Panc1 (cell line): ENCODE measurements around the gene FSIP2. TPM values are rescaled to one million over a fixed set of nuclear protein-coding genes. Genes with fewer than 3 reads are reported as not detected.

Experiments used
- ATAC-seq: fragments of 200-7000 bp; cut with Tn5 transposase; 2 replicates; pipeline ENCODE4 v1.9.1; 2020; ENCODE audit warnings: mild to moderate bottlenecking, moderate library complexity
- Bru-seq: library from RNA; stranded (reverse); fragments of 400-500 nt; gene quantifications from one replicate; lab custom pipeline; 2021; lab: Mats Ljungman, UMichigan
- BruChase-seq, 2 experiments: library from RNA; stranded (reverse); fragments of 400-500 nt; gene quantifications; one replicate each; lab custom pipeline; 2021; lab: Mats Ljungman, UMichigan
- BruUV-seq: library from RNA; stranded (reverse); fragments of 400-500 nt; replicated peaks from 2 replicates; lab custom pipeline; 2021; lab: Mats Ljungman, UMichigan
- CTCF ChIA-PET: fragments of 300-600 bp; sonication (Branson Sonifier 250); formaldehyde crosslinking; loops from one replicate; lab custom pipeline; 2022; ENCODE audit warnings: antibody characterized with exemption; lab: Charles Lee
- POLR2A ChIA-PET: fragments of 300-600 bp; sonication (Branson Sonifier 250); formaldehyde crosslinking; loops from one replicate; lab custom pipeline; 2022; ENCODE audit warnings: antibody characterized with exemption; lab: Charles Lee
- DNase-seq: peaks from one replicate; pipeline ENCODE4 v3.0.0-alpha.2; 2010; ENCODE audit warnings: low read depth, low spot score
- H3K27ac ChIP-seq: 2 replicates; pipeline ENCODE4 v1.5.1; 2011; ENCODE audit warnings: mild to moderate bottlenecking, low read length, inconsistent platforms
- H3K27me3 ChIP-seq: fragments of 200-500 bp; sonication (Bioruptor generic); 2 replicates; pipeline ENCODE4 v1.6.0; 2014; ENCODE audit warnings: low read length, inconsistent platforms; ENCODE audit not compliant: control insufficient read depth, insufficient read depth
- H3K36me3 ChIP-seq: fragments of 200-500 bp; sonication (Bioruptor generic); 2 replicates; pipeline ENCODE4 v1.5.1; 2014; ENCODE audit warnings: inconsistent platforms, mild to moderate bottlenecking, low read length, moderate library complexity; ENCODE audit not compliant: control insufficient read depth, insufficient read depth
- H3K4me1 ChIP-seq: 2 replicates; pipeline ENCODE4 v1.5.1; 2011; ENCODE audit warnings: inconsistent platforms, mild to moderate bottlenecking, low read length, moderate library complexity; ENCODE audit not compliant: control insufficient read depth, insufficient read depth
- H3K4me3 ChIP-seq, 2 experiments: 2 replicates each; pipeline ENCODE4 v1.5.1; 2011 to 2012; ENCODE audit warnings: low read depth in 2 of 2, low read length in 2 of 2, mild to moderate bottlenecking in 2 of 2, inconsistent platforms in 1 of 2, moderate library complexity in 1 of 2
- H3K9me3 ChIP-seq: fragments of 200-500 bp; sonication (Bioruptor generic); 2 replicates; pipeline ENCODE4 v1.5.1; 2014; ENCODE audit warnings: low read depth, mild to moderate bottlenecking, inconsistent platforms, low read length, moderate library complexity; ENCODE audit not compliant: control insufficient read depth, insufficient read depth
- POLR2AphosphoS5 ChIP-seq: IDR thresholded peaks from 2 replicates; pipeline ENCODE4 v1.6.1; 2012; ENCODE audit warnings: mild to moderate bottlenecking, low read depth, low read length, moderate library complexity
- SIN3A ChIP-seq: IDR thresholded peaks from 2 replicates; pipeline ENCODE4 v1.6.1; 2012; ENCODE audit warnings: low read depth, mild to moderate bottlenecking, low read length, moderate library complexity, borderline replicate concordance; ENCODE audit not compliant: insufficient read depth
- TCF7L2 ChIP-seq: IDR thresholded peaks from 2 replicates; pipeline ENCODE4 v1.6.1; 2011; ENCODE audit warnings: mild to moderate bottlenecking, low read depth, low read length, inconsistent platforms
- in situ Hi-C: cut with HindIII; loops from 2 replicates; pipeline ENCODE4 v1.10.0; 2016; ENCODE audit warnings: low sequenced_read_pairs, low pct_unique_long_range_greater_than_20kb
- intact Hi-C: fragments of 100-400 bp; cut with micrococcal nuclease; formaldehyde crosslinking; loops from one replicate; pipeline ENCODE4 v1.10.0; 2022; ENCODE audit not compliant: unreplicated experiment
- long read RNA-seq: library from polyadenylated mRNA; unstranded; transcript quantifications from one replicate; pipeline ENCODE4 v2.0.0, GENCODE V29; 2021; ENCODE audit not compliant: unreplicated experiment
- polyA plus RNA-seq: library from polyadenylated mRNA; unstranded; fragments of >200 nt; gene quantifications from one replicate; pipeline ENCODE4 v1.2.1, GENCODE V29; 2012; ENCODE audit warnings: missing spikeins; ENCODE audit not compliant: insufficient read length
- total RNA-seq: library from RNA; stranded (reverse); gene quantifications from one replicate; pipeline ENCODE4 v1.2.1, GENCODE V29; 2021; ENCODE audit not compliant: unreplicated experiment
- TF ChIP-seq, protein P1 (sequence below): fragments of 450-650 bp; IDR thresholded peaks from 2 replicates; pipeline ENCODE4 v1.5.1; 2017; ENCODE audit warnings: mild to moderate bottlenecking
- TF ChIP-seq, protein P2 (sequence below), 2 experiments: IDR thresholded peaks; 2 replicates each; pipeline ENCODE4 v1.6.1; 2011 to 2012; ENCODE audit warnings: low read depth in 2 of 2, control low read depth in 1 of 2, low read length in 1 of 2, mild to moderate bottlenecking in 1 of 2, moderate library complexity in 1 of 2; ENCODE audit not compliant: insufficient read depth in 1 of 2

Gene FSIP2, protein sequence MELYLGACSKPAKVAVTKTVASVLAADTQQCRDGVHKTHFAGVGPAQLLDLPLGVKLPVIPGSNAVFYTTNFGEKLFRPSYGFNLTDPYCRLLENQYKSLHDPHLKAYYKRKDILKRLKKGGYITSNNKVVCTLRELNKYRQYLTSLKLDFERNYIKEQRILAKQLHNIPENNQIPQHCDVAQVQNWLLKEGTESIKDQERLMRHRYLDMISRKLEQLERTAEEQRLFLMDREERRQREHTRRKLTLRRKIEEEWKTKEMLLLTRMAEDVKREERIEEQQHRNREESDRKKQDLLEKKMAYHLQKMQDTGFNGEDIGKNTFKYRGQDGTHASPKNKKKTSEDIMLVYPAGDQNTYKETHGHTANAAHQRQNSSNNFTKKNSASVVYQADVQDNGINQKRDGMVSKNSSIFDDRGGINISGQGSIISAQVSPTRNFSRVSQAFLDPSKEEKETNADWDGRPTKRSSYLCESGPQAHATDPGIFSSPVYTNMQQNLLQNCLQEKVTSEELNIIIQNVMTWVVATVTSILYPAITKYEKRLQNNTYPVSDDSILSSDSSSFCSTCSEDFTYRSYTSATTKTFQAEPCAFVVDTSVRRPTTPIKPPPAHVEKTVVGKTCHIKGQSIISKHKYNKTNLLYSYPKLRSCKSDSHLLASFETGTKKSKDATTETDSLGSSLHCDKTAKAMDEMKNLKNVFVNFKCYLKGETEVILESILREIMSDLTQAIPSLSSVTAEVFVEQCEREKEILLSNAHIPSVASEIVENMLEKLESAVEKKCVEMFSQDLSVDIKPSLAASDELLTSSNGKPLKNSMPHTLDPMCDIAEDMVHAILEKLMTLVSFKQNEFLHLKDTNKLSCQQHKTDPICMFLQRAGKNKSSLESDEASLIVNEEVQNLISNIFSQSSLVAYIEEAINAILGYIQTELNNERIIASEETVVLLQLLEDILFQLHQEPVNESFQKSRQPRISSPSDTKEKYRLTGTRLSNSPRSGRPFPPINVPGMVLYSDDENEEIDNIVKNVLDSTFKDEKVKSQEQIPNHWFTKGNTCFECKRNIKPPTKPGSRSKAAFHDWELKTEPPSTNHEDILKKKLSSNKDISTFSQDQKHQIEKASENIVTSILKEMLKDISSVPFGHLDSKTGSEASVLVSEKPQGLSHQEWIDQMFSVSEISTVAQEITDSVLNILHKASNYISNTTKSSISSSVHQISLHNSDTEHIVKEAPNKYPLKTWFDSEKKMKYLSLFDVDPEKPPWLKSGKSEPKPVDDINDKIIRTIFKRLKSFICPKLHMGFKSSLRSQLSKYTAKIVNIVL (N-terminal part only)
- total RNA-seq, result 0.03 TPM
- 0.02 TPM for polyA plus RNA-seq
- Bru-seq, nascent RNA, result percentile 16 among the genes with signal in this experiment
- percentile 15 among the genes with signal in this experiment for BruChase-seq, experiment 1, labeled RNA remaining after a 2-hour chase
- BruChase-seq, experiment 2, labeled RNA remaining after a 6-hour chase, result percentile 10 among the genes with signal in this experiment
- long read RNA-seq, partial matches to known transcripts, result 0 of 1 reads
- long read RNA-seq, other reads (novel, unspliced or antisense), result 1 of 1 reads

DNA sequence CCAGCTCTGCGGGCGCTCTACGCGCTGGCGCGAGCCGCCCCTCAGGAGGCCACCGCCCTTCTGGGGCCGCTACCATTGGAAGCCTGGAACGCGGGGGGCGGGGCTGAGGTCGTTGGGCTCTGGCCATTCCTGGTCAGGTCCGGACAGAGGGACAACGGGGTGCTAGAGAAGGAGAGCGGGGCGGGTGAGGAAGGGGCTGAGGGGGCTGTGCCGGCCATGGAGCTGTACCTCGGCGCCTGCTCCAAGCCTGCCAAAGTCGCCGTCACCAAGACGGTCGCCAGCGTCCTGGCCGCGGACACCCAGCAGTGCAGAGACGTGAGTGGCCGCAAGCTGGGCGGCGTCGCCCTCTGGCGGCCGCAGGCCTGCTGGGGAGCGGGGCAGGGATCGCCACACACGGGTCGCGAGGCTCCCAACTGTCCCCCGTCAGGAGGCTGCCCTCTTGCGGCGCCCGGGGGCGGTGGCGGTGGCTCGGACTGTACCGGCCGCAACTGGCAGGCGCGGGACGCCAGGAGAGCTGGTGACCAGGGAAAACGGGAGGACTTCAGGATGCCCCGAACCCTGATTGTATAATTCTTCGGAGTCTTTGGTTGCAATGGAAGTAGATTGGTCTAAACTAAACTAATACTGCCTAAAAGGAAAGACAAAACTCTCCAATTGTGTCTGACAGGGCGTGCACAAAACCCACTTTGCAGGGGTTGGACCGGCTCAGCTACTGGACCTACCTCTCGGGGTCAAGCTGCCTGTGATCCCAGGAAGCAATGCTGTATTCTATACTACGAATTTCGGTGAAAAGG is at the start of gene FSIP2:
TSS of gene FSIP2 (plus strand) at position 126 of the 794 bp plus-strand sequence. CDS start at position 217, 91 bp downstream.
- ATAC-seq (peak; percentile 99), DNase-seq (no peak)
- in situ Hi-C loops (no loop called here), intact Hi-C loops (loop anchor here (2.0 to 10.0 kb wide), 2 partner anchors 448 to 1124 kb away; no protein-coding TSS in a partner anchor)
- H3K4me3 ChIP-seq, result peak within 1 kb of the TSS; percentile 40 to 46
- no peaks in the 10 kb centered on the region for H3K36me3 ChIP-seq
- no peaks in the 10 kb centered on the region for H3K4me1 ChIP-seq
- H3K27me3 ChIP-seq, result no peaks in the 10 kb centered on the region
- BruUV-seq, result no TSS peak
- CTCF ChIA-PET, result no interaction called here
- POLR2A ChIA-PET, result no interaction called here
- no peaks in the 10 kb centered on the region for H3K9me3 ChIP-seq
- no peak within 1 kb of the TSS for H3K27ac ChIP-seq
- TF ChIP-seq POLR2AphosphoS5, result no peak
- TF ChIP-seq, protein P1, sequence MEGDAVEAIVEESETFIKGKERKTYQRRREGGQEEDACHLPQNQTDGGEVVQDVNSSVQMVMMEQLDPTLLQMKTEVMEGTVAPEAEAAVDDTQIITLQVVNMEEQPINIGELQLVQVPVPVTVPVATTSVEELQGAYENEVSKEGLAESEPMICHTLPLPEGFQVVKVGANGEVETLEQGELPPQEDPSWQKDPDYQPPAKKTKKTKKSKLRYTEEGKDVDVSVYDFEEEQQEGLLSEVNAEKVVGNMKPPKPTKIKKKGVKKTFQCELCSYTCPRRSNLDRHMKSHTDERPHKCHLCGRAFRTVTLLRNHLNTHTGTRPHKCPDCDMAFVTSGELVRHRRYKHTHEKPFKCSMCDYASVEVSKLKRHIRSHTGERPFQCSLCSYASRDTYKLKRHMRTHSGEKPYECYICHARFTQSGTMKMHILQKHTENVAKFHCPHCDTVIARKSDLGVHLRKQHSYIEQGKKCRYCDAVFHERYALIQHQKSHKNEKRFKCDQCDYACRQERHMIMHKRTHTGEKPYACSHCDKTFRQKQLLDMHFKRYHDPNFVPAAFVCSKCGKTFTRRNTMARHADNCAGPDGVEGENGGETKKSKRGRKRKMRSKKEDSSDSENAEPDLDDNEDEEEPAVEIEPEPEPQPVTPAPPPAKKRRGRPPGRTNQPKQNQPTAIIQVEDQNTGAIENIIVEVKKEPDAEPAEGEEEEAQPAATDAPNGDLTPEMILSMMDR, result peak; percentile 96

DNA sequence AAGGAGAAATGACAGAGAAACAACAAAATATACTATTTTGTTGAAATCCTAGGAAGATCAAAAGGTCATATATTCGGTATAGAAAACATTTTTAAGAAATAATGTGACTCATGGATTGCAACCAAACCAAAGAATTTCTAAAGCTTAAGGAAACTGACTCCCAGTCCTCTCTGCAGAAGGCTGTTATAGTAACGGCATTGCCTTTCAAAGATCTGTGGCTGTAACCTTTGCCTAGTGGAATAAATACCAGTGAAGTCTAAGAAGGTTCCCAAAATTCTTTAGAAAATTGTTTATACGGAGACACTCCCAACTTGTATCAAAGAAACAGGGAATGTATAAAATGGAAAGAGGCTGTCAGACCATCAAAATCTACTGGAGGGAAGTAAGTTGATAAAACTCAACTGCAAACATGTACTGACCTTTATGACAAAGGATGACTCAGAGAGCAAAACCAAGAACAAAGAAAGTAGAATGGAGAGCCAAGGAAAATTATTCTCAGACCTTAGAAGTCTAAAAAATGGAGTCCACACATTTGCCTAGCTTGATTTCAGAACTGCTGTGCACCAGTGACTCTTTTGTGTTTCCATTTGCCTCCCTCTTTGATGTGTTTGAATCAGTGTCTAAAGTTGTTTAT is 48.6 kb upstream of the FSIP2 start:
- Histone ChIP-seq H3K4me3 (no peak overlapping the region), H3K4me1 (no peaks in the 10 kb centered on the region), H3K27ac (no peak overlapping the region), H3K27me3 (no peaks in the 10 kb centered on the region), H3K36me3 (no peaks in the 10 kb centered on the region), H3K9me3 (no peaks in the 10 kb centered on the region)
- in situ Hi-C loops (no loop called here), intact Hi-C loops (no loop called here)
- ChIA-PET POLR2A (no interaction called here), CTCF (no interaction called here)
- ATAC-seq, result no peak
- BruUV-seq, result no TSS peak
- no peak for DNase-seq
- TF ChIP-seq, protein P2, sequence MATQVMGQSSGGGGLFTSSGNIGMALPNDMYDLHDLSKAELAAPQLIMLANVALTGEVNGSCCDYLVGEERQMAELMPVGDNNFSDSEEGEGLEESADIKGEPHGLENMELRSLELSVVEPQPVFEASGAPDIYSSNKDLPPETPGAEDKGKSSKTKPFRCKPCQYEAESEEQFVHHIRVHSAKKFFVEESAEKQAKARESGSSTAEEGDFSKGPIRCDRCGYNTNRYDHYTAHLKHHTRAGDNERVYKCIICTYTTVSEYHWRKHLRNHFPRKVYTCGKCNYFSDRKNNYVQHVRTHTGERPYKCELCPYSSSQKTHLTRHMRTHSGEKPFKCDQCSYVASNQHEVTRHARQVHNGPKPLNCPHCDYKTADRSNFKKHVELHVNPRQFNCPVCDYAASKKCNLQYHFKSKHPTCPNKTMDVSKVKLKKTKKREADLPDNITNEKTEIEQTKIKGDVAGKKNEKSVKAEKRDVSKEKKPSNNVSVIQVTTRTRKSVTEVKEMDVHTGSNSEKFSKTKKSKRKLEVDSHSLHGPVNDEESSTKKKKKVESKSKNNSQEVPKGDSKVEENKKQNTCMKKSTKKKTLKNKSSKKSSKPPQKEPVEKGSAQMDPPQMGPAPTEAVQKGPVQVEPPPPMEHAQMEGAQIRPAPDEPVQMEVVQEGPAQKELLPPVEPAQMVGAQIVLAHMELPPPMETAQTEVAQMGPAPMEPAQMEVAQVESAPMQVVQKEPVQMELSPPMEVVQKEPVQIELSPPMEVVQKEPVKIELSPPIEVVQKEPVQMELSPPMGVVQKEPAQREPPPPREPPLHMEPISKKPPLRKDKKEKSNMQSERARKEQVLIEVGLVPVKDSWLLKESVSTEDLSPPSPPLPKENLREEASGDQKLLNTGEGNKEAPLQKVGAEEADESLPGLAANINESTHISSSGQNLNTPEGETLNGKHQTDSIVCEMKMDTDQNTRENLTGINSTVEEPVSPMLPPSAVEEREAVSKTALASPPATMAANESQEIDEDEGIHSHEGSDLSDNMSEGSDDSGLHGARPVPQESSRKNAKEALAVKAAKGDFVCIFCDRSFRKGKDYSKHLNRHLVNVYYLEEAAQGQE (IDR thresholded peaks at IDR 0.05; ENCODE audit: insufficient read depth in 1 of 2, low read depth in 2 of 2, low read length in 1 of 2), result no peak
- TF ChIP-seq TCF7L2 (no peak), POLR2AphosphoS5 (no peak), SIN3A (no peak)
- TF ChIP-seq, protein P1, result no peak
